Mononuclear cell (primary cell): ENCODE data around the gene NEURL2. TPM values are rescaled to one million over a fixed set of nuclear protein-coding genes. Genes with fewer than 3 reads are reported as not detected.

Source experiments
- H3K27me3 ChIP-seq: 2 replicates; pipeline ENCODE4 v1.6.0; 2011; ENCODE audit warnings: low read length, control low read depth; ENCODE audit not compliant: insufficient read depth
- H3K4me1 ChIP-seq: 2 replicates; pipeline ENCODE4 v1.5.1; 2011; ENCODE audit warnings: mild to moderate bottlenecking, low read length, control low read depth; ENCODE audit not compliant: insufficient read depth
- H3K4me3 ChIP-seq: 2 replicates; pipeline ENCODE4 v1.5.1; 2011; ENCODE audit warnings: mild to moderate bottlenecking, low read length, moderate library complexity
- H3K9me3 ChIP-seq: 2 replicates; pipeline ENCODE4 v1.5.1; 2011; ENCODE audit warnings: low read depth, mild to moderate bottlenecking, control low read depth, low read length
- total RNA-seq: library from RNA; depleted of rRNA; stranded (reverse); fragments of >200 nt; gene quantifications from one replicate; pipeline ENCODE4 v1.2.3, GENCODE V29; 2012

Gene NEURL2
- total RNA-seq, 1 donor, result 1.9 TPM

GRCh38 chr20:45925821-45926506 lies 35.0 kb upstream of the NEURL2 start:
- Histone ChIP-seq H3K4me1 (peaks cover 4% of the 10 kb centered on the region), H3K27me3 (no peaks in the 10 kb centered on the region)

DNA sequence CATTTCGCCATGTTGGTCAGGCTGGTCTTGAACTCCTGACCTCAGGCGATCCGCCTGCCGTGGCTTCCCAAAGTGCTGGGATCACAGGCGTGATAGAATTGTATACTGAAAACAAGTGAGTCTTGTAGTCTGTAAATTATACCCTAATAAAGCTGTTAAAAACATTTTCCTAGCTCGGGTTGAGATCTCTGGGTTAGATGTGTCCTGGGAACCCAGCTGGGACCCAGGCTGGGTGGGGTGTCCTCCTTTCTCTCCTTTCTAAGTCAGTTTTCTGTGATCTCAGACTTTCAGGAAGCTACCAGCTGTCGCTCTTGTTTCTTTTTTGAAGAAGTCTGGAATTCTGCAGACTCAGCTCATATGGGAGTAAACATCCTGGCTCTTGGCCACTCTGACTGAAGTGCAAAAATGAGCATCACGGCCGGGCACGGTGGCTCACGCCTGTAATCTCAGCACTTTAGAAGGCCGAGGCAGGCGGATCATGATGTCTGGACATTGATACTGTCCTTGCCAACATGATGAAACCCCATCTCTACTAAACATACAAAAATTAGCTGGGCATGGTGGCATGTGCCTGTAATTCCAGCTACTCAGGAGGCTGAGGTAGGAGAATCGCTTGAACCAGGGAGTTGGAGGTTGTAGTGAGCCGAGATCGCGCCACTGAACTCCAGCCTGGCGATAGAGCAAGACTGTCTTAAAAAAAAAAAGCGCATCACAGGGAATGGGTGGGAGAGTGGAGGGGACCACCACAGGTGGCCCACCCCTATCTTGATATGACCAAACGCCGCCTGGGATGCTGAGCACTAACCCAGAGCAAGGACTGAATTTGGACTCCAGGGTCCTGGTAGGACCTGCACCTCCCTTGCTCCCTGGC lies 33.6 kb upstream of the NEURL2 start:
- Histone ChIP-seq H3K9me3 (no peaks in the 10 kb centered on the region), H3K4me1 (peaks cover 7% of the 10 kb centered on the region), H3K4me3 (no peak overlapping the region)

More at GRCh38 chr20:45925821-45926506, 35.0 kb upstream of the NEURL2 start:
- H3K9me3 ChIP-seq, result no peaks in the 10 kb centered on the region
- H3K4me3 ChIP-seq, result no peak overlapping the region

DNA sequence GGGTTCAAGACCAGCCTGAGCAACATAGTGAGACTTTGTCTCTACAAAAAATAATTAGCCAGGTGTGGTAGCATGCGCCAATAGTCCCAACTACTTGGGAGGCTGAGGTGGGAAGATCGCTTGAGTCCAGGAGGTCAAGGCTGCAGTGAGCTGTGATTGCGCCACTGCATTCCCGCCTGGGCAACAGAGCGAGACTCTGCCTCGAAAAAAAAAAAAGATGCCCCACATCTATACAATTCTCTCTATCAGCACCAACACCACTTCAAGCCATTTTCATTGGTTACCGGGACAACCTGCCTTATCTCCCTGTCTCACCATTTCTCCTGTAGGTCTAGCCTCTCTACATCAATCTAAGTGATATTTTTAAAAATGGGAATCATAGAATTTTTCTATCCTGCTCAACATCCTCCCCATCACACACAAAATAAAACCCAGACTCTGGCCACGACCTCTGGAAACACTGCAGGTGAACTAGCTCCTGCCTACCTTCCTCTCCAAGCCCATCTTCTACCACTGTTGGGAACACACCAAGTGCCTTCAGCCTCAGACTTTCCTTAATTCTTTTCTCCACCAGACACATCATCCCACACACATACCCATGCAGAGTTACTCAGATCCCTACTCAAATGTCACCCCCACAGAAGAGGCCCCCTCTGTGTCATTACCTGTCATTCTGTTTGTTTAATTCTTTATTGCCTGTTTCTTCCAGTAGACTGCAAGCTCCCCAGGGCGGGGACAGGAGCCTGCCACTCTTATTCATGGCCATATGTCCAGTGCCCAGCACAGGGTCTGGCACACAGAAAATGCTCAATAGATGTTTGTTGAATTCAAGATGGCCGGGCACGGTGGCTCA lies 30.6 kb upstream of the NEURL2 start:
- no peaks in the 10 kb centered on the region for H3K9me3 ChIP-seq
- no peaks in the 10 kb centered on the region for H3K27me3 ChIP-seq
- H3K4me1 ChIP-seq, result peaks cover 7% of the 10 kb centered on the region
- H3K4me3 ChIP-seq, result no peak overlapping the region

More for the DNA sequence above, 33.6 kb upstream of the NEURL2 start:
- no peaks in the 10 kb centered on the region for H3K27me3 ChIP-seq

GRCh38 chr20:45920462-45921336 lies 29.7 kb upstream of the NEURL2 start:
- Histone ChIP-seq H3K27me3 (no peaks in the 10 kb centered on the region), H3K4me3 (no peak overlapping the region), H3K4me1 (peaks cover 7% of the 10 kb centered on the region), H3K9me3 (no peaks in the 10 kb centered on the region)

DNA sequence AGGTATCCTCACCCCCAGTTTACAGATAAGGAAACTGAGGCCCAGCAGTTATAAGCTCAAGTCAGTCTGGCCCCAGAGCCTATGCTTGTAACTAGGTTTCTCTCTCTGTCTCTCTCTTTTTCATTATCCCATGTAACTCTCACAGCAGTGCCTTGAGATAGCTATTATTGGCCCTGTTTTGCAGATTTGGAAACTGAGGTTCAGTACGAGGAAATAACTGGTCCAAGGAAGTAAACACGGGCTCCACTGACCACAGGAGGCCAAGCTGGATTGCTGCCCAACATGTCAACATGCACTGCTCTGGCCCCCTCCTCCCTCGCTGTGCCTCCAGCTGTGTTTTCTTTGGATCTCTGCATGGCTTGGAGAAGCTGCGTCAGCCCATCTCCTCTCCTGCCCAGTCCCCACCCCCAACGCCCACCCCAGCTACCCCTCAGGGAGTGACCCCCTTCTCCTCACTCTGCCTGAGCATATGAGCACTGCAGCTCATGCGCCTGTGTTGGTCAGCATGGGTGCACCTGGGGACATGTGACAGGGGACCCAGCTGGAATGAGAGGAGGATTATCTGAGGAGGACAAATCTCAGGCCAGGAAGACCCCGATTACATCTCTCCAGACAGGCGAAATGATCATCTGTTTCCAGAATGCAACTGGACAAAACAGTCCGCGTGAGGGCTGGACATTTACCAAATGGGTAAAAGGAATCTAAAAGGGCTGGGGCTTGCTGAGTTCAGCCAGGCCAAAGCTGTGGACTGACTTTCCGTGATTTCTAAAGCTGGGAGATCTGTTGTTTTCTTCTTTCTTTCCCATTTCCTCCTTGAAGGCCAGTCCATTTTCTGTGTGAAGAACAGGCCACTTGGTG lies 28.8 kb upstream of the NEURL2 start:
- H3K4me3 ChIP-seq, result no peak overlapping the region
- no peaks in the 10 kb centered on the region for H3K27me3 ChIP-seq
- H3K9me3 ChIP-seq, result no peaks in the 10 kb centered on the region
- H3K4me1 ChIP-seq, result peaks cover 14% of the 10 kb centered on the region

DNA sequence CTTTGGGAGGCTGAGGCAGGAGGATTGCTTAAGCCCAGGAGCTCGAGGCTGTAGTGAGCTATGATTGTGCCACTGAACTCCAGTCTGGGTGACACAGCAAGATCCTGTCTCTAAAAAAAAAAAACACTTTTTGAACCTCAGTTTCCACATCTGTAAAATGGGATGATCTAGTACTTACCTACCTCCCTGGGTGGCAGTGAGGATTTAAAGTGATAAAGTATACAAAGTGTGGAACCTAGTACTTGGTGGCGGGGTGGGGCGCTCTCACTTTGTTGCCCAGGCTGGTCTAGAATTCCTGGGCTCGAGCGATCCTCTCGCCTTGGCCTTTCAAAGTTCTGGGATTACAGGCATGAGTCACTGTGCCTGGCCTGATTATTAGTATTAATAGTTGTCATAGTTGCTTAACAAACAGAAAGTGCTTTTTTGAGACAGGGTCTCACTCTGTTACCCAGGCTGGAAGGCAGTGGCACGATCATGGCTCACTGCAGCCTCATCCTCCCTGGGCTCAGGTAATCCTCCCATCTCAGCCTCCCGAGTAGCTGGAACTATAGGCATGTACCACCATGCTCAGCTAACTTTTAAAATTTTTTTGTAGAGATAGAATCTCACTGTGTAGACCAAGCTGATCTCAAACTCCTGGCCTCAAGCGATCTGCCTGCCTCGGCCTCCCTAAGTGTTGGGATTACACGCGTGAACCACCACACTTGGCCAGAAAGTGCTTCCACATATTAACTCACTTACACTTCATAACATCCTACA lies 27.9 kb upstream of the NEURL2 start:
- H3K4me3 ChIP-seq, result no peak overlapping the region
- H3K9me3 ChIP-seq, result no peaks in the 10 kb centered on the region
- no peaks in the 10 kb centered on the region for H3K27me3 ChIP-seq
- H3K4me1 ChIP-seq, result peaks cover 18% of the 10 kb centered on the region

- no peaks in the 10 kb centered on the region for H3K9me3 ChIP-seq
- H3K27me3 ChIP-seq, result no peaks in the 10 kb centered on the region
- peaks cover 25% of the 10 kb centered on the region for H3K4me1 ChIP-seq
- no peak overlapping the region for H3K4me3 ChIP-seq
These were observed 27.3 kb upstream of the NEURL2 start for GRCh38 chr20:45918182-45918737.

- Histone ChIP-seq H3K4me1 (peaks cover 26% of the 10 kb centered on the region), H3K9me3 (no peaks in the 10 kb centered on the region), H3K27me3 (no peaks in the 10 kb centered on the region), H3K4me3 (no peak overlapping the region)
These were observed 26.8 kb upstream of the NEURL2 start for GRCh38 chr20:45917790-45918141.

GRCh38 chr20:45913116-45913515 lies 22.1 kb upstream of the NEURL2 start:
- Histone ChIP-seq H3K27me3 (no peaks in the 10 kb centered on the region), H3K9me3 (no peaks in the 10 kb centered on the region), H3K4me1 (peaks cover 56% of the 10 kb centered on the region), H3K4me3 (no peak overlapping the region)

DNA sequence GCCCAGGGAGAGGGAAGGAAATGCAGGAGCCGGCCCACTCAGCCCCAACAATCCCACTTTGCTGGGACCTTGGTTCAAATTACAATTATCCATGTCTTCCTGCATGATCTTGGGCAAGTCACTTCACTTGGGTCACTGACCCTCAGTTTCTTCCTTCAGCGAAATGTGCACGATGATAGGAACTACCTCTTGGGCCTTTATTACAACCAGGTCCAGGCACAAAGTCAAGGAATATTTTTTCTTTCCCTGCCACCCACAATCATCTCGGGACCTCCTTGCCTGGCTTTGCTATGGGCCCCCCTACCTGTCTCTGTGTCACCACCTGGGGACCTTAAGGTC lies 21.3 kb upstream of the NEURL2 start:
- Histone ChIP-seq H3K9me3 (no peaks in the 10 kb centered on the region), H3K27me3 (no peaks in the 10 kb centered on the region), H3K4me3 (no peak overlapping the region), H3K4me1 (peaks cover 56% of the 10 kb centered on the region)

DNA sequence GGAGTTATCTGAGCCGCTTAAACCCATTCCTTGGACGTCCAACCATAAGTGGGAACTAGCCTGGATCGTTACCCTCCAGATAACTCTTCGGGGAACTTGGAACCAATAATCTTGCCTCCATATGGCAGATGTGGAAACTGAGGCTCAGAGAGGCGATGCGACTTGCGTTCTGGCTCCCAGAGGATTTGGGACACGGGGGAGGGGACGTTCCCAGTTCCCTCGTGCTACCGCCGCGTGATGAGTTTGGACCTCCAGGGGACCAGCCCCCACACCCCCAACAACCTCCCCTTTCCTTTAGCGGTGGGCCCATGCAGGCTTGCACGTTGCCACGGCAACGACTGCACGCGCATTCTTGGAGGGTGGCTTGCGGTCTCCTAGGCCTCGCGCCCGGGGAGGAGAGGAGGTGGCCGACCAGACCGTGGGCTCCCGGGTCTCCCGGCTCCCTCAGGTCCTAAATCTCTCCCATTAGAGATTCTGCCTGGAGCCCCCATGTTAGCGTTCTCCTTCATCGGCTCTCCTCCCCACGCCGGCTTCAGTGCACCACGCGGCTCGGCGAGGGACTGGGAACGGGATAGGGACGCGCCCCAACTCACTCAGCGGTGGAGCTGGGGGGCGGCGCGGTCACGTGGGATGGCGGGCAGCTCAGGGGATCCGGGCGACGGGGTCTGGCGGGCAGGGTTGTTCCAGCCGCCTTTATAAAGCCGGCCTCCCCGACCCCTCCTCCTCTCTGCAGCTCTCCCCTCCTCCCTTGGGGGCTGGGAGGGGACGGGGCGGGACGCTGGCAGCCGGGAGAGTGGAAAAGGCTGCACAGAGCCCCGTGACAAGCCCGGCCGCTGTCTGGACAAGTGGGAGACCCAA lies 20.7 kb upstream of the NEURL2 start, which contains the start of gene PLTP:
Gene PLTP (minus strand): TSS at position 670 of the 858 bp plus-strand sequence. CDS start 703 bp downstream, outside the sequence.
- H3K4me3 ChIP-seq, result peak within 1 kb of the TSS; percentile 41
- H3K4me1 ChIP-seq, result peaks cover 56% of the 10 kb centered on the region
- no peaks in the 10 kb centered on the region for H3K9me3 ChIP-seq
- H3K27me3 ChIP-seq, result no peaks in the 10 kb centered on the region
